Skeletal muscle tissue (tissue), 4 donors: ENCODE measurements around the gene WBP1L. TPM values are rescaled to one million over a fixed set of nuclear protein-coding genes. Genes with fewer than 3 reads are reported as not detected.

Experiments used
- H3K27ac ChIP-seq: one replicate; pipeline ENCODE4 v1.7.0; 2013; ENCODE audit warnings: mild to moderate bottlenecking, low read depth, low read length, inconsistent platforms
- H3K27me3 ChIP-seq, 3 donors: one replicate each; pipeline ENCODE4 v1.7.0; 2013; ENCODE audit warnings: low read length in 3 of 3; ENCODE audit not compliant: control insufficient read depth in 3 of 3, insufficient read depth in 3 of 3
- H3K36me3 ChIP-seq, 3 donors: one replicate each; pipeline ENCODE4 v1.7.0; 2013; ENCODE audit warnings: low read length in 3 of 3; ENCODE audit not compliant: control insufficient read depth in 3 of 3, insufficient read depth in 3 of 3
- H3K4me1 ChIP-seq, 3 donors: one replicate each; pipeline ENCODE4 v1.7.0; 2013; ENCODE audit warnings: low read length in 3 of 3, mild to moderate bottlenecking in 3 of 3; ENCODE audit not compliant: control insufficient read depth in 3 of 3, insufficient read depth in 3 of 3
- H3K4me3 ChIP-seq, 3 donors: one replicate each; pipeline ENCODE4 v1.7.0; 2013; ENCODE audit warnings: low read length in 3 of 3
- H3K9ac ChIP-seq, 3 donors: one replicate each; pipeline ENCODE4 v1.7.0; 2013; ENCODE audit warnings: low read length in 3 of 3, mild to moderate bottlenecking in 3 of 3, moderate library complexity in 2 of 3, low read depth in 1 of 3
- H3K9me3 ChIP-seq, 3 donors: one replicate each; pipeline ENCODE4 v1.7.0; 2013; ENCODE audit warnings: low read length in 3 of 3; ENCODE audit not compliant: control insufficient read depth in 3 of 3
- total RNA-seq: library from RNA; depleted of rRNA; stranded (reverse); fragments of >200 nt; gene quantifications from one replicate; pipeline ENCODE4 v1.2.3, GENCODE V29; 2014
- donor health status: Osteomylitis.

Gene WBP1L
- total RNA-seq, 1 donor from 2014 or later = 24.0 TPM

DNA sequence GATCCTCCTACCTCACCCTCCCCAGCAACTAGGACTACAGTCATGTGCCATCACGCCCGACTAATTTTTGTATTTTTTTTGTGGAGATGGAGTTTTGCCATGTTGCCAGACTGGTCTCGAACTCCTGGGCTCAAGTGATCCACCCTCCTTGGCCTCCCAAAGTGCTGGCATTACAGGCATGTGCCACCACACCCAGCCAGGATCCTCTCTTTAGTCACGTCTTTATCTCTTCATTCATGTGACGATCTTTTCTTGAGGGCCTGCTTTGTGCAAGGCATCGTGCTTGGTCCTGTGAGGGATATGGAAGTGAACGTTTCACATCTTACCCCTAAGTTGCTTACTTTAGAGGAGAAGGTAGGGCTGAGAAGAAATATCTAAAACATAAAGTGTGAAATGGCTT, 21.6 kb downstream of the WBP1L start:
- no peak overlapping the region for H3K27ac ChIP-seq
- no peak overlapping the region for H3K9ac ChIP-seq
- H3K36me3 ChIP-seq = peaks cover 0 to 4% (median 3%) of the 10 kb centered on the region in 3 donors
- H3K27me3 ChIP-seq = no peaks in the 10 kb centered on the region
- no peaks in the 10 kb centered on the region for H3K9me3 ChIP-seq
- peaks cover 15 to 32% (median 26%) of the 10 kb centered on the region in 3 donors for H3K4me1 ChIP-seq
- H3K4me3 ChIP-seq = no peak overlapping the region

DNA sequence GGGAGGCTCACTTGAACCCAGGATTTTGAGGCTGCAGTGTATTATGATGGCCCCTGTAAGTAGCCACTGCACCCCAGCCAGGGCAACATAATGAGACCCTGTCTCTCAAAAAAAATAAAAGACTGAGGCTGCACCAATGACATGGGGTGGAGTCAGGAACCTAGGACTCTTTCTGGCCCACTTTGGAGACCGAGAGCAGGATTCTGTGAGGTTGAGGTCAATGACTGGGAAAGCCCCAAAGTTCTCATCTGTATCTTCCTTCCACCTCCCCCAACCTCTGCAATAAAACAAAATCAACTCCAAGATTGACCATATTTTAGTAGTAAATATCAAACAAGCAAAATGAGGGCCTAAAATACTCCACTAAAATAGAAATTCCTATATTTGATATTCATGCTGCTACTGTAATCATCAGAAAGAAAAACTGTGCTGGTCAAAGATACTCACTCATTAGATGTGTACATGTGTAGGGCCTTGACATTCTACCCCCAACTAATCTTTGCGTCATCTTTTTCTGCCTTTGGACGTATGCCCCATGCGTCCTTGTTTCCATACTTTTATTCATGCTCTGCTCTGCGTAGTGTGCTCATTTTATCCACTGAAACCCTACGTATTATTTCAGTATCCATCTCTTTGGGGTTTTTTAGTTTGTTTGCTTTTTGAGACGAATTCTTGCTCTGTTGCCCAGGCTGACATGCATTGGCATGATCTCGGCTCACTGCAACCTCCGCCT, 23.8 kb downstream of the WBP1L start:
- H3K27ac ChIP-seq = no peak overlapping the region

DNA sequence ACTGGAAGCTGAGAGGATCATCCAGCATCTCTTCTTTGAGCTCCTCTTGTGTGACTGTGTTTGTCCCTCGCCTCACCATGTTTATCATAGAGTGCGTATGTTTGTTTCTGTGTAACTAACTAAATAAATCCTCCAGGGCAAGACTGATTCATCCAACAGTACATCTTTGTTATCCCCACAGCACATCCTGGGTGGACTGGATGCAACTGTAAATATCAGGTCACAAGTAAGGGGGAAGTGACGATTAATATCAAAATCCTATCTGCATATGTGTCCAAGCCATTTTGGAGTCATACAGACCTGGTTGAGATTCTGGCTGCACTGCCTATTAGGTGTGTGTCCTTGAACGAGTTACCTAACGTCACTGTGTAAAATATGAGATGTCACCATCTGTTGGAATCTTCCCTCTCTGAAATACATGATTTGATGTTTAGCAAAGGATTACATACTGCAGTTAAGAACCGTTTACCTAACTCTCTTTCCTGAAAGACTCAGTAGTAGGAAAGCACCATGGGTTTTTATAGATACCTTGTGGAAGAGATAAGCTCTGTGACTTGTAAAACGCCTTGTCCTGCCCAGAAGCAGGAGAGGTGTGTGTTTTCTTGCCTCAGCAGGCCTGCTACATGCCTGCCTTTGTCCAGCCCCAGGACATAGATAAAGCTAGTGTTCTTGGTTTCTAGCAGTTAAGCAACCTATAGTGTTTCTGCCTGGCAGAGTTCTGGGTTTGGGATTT, 25.8 kb downstream of the WBP1L start:
- Histone ChIP-seq H3K4me3 (no peak overlapping the region), H3K36me3 (peaks cover 0 to 3% (median 0%) of the 10 kb centered on the region in 3 donors), H3K4me1 (peaks cover 24 to 47% (median 45%) of the 10 kb centered on the region in 3 donors), H3K27ac (peak overlapping the region; percentile 16), H3K27me3 (no peaks in the 10 kb centered on the region), H3K9me3 (no peaks in the 10 kb centered on the region), H3K9ac (no peak overlapping the region)

More for the DNA sequence above, 23.8 kb downstream of the WBP1L start:
- peaks cover 15 to 38% (median 35%) of the 10 kb centered on the region in 3 donors for H3K4me1 ChIP-seq
- no peaks in the 10 kb centered on the region for H3K9me3 ChIP-seq
- H3K9ac ChIP-seq = no peak overlapping the region
- H3K4me3 ChIP-seq = no peak overlapping the region
- H3K27me3 ChIP-seq = no peaks in the 10 kb centered on the region
- peaks cover 0 to 4% (median 3%) of the 10 kb centered on the region in 3 donors for H3K36me3 ChIP-seq

DNA sequence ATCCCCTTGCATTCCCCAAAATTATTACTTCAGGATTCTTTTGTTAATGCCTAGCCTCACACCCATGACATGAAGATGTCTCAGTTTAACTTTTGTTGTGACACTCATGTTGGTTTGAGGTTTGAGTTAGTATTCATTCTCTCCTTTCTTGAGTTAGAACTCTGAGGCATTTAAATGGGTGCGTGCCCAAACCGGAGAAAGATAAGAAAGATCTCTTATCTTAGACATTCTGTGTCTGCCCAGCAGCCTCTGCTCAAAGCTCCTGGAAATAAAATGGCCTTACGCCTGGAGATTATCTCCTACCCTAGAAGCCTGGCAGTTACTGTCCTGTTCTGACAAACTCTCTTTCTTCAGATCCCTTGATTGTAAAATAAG, 26.3 kb downstream of the WBP1L start:
- Histone ChIP-seq H3K4me1 (peaks cover 27 to 51% (median 46%) of the 10 kb centered on the region in 3 donors), H3K27ac (peak overlapping the region; percentile 16)

DNA sequence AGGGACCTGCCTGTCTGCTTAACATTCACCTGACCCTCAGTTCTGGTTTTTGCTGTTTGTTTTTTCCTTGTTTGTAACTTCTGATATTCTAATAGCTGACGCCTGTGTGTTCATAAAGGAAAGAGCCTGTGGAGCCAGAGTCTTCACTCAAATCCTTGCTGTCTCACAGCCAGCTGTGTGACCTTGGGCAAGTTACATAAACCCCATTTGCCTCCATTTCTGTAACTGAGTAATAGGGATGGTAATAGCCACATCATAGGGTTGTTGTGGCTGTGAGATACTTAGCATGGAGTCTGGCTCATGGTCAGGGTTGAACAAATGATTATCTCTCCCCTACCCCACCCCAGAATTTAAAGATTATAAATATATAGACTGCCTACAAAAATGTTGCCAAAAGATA, 27.0 kb downstream of the WBP1L start:
- H3K9ac ChIP-seq = no peak overlapping the region
- peak overlapping the region in 1 of 3 donors; percentile 38 for H3K4me3 ChIP-seq
- H3K36me3 ChIP-seq = no peaks in the 10 kb centered on the region
- H3K9me3 ChIP-seq = no peaks in the 10 kb centered on the region
- no peaks in the 10 kb centered on the region for H3K27me3 ChIP-seq
- peak overlapping the region; percentile 16 for H3K27ac ChIP-seq
- H3K4me1 ChIP-seq = peaks cover 29 to 51% (median 51%) of the 10 kb centered on the region in 3 donors

More for the DNA sequence above, 26.3 kb downstream of the WBP1L start:
- H3K9me3 ChIP-seq = no peaks in the 10 kb centered on the region
- no peak overlapping the region for H3K9ac ChIP-seq
- no peak overlapping the region for H3K4me3 ChIP-seq
- H3K36me3 ChIP-seq = peaks cover 0 to 3% (median 0%) of the 10 kb centered on the region in 3 donors
- no peaks in the 10 kb centered on the region for H3K27me3 ChIP-seq

DNA sequence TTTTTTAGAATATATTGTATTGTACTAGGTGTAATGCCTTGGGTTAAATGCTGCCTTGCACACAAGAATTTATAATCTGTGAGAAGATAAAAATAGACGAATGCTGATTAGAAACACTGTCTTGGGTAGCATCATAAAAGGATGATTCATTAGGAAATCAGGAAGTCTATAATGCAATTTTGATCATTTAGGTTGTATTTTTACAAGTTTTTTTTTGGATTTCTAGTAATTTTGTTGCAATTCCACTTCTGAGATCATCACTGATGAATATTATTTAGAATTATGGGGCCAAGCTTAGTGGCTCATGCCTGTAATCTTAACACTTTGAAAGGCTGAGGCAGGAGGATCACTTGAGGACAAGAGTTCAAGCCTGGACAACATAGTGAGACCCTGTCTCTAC, 29.6 kb downstream of the WBP1L start:
- H3K27me3 ChIP-seq = no peaks in the 10 kb centered on the region
- H3K27ac ChIP-seq = peak overlapping the region; percentile 100
- H3K36me3 ChIP-seq = no peaks in the 10 kb centered on the region
- no peak overlapping the region for H3K9ac ChIP-seq
- no peak overlapping the region for H3K4me3 ChIP-seq
- no peaks in the 10 kb centered on the region for H3K9me3 ChIP-seq
- peaks cover 38 to 66% (median 63%) of the 10 kb centered on the region in 3 donors for H3K4me1 ChIP-seq

DNA sequence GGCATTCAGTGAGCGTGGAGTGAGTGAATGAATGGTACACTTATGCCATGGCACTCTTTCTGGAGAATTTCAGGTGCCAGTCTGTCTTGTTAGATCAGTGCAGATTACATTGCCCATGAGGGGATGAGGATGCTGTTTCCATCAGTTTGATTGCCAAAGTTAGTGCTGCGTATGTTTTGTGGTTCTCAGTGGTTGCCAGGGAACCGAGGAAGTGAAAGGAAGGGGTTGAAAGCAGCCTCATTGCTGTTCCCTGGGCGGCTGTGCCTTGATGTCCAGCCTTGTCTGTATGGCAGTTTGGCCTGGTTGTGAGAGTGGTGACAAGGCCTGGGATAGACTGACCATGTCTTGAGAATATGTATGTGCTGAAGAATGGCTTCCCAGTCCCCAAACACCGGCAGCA, 30.2 kb downstream of the WBP1L start:
- peak overlapping the region in 1 of 3 donors; percentile 82 for H3K9ac ChIP-seq

DNA sequence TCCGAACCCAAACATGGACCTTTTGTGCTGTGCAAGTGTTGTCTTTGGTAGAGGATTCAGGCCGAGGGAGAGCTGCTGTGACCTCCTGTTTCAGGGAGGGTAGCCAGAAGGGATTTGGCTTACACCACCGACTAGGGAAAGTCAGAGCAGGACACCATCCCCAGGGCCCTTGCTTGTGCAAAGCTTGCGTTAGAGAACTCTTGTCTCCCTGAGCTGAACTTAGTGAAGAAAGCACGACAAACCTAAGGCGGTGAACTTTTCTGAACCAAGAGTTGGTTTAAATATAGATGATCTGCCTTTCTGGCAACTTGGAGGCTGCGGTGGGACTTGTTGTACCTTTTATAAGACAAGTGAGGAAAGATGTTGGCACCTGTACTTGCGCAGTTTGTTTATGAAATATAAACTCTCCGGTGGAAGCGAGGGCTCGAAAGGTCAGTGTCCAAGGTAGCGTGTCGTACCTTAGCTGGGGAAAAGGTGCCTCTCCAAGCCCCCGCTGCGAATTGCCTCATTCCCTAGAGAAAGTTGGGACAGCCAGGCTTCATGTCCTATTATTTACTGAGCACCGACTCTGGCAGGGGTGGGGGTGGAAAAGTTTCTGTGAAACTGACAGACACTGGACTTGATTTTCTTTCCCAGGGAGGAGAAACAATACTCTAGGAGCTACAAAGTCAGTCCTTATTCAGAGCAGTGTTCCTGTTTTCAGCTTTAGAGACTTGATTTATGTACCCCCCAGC, 31.6 kb downstream of the WBP1L start:
- H3K9me3 ChIP-seq = no peaks in the 10 kb centered on the region
- no peaks in the 10 kb centered on the region for H3K27me3 ChIP-seq
- H3K9ac ChIP-seq = peak overlapping the region; percentile 82 to 99 (median 96)
- peak overlapping the region; percentile 100 for H3K27ac ChIP-seq
- peaks cover 56 to 77% (median 75%) of the 10 kb centered on the region in 3 donors for H3K4me1 ChIP-seq
- peaks cover 0 to under 1% (median 0%) of the 10 kb centered on the region in 3 donors for H3K36me3 ChIP-seq
- H3K4me3 ChIP-seq = peak overlapping the region; percentile 68 to 97 (median 92)

More for the DNA sequence above, 30.2 kb downstream of the WBP1L start:
- peaks cover 44 to 72% (median 70%) of the 10 kb centered on the region in 3 donors for H3K4me1 ChIP-seq
- H3K27me3 ChIP-seq = no peaks in the 10 kb centered on the region
- peak overlapping the region in 1 of 3 donors; percentile 97 for H3K4me3 ChIP-seq
- H3K9me3 ChIP-seq = no peaks in the 10 kb centered on the region
- peak overlapping the region; percentile 100 for H3K27ac ChIP-seq
- H3K36me3 ChIP-seq = no peaks in the 10 kb centered on the region

DNA sequence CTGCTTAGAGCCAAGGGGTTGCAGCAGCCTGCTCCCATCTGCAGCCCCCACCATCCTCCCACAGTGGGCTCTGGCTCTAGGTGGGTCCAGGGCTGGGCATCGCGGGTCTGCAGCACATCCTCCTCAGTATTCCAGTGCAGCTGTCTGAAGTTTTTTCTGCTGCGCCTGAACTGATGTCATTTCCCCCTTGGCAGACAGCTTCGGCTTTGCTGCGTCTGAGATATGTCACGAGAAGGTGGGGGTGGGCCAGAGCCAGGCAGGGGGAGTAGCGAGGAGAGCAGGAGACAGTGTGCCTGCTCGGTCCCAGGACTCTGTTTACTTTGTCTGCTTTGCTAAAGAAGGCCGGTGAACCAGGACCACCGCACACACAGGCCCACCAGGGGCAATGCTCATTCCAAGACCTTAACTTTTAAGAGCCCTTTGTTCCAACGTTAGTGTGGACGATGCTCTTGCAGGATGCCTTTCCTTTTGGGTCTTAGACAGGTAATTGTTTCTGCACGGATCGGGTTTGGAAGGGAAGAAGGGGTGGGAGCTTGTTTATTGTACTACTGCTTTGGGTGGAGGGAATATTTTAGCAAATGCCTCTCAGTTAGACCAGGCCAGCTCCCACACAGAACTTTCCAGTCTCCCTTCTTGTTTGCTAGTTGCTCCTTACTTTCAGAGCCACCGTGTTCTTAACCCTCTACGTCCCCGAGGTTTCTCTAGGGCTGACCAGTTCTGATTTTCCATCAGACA, 32.4 kb downstream of the WBP1L start:
- Histone ChIP-seq H3K36me3 (peaks cover 0 to 4% (median 0%) of the 10 kb centered on the region in 3 donors), H3K4me3 (peak overlapping the region; percentile 68 to 97 (median 92)), H3K27me3 (no peaks in the 10 kb centered on the region), H3K4me1 (peaks cover 63 to 78% (median 76%) of the 10 kb centered on the region in 3 donors), H3K9me3 (no peaks in the 10 kb centered on the region), H3K27ac (peak overlapping the region; percentile 100), H3K9ac (peak overlapping the region; percentile 82 to 99 (median 96))
